IPS-NIHi7 (cell line): ENCODE measurements around the gene SYCP2L.
"Not testable (repeated sequence)": the region's sequence is repeated elsewhere in the genome, so short reads cannot be mapped to it uniquely, and the experiment has no call there.

Experiments
- DNase-seq: peaks from one replicate; pipeline ENCODE4 v3.0.0; 2012; ENCODE audit warnings: mixed read lengths; ENCODE audit errors: extremely low spot score

SYCP2L gene

DNA sequence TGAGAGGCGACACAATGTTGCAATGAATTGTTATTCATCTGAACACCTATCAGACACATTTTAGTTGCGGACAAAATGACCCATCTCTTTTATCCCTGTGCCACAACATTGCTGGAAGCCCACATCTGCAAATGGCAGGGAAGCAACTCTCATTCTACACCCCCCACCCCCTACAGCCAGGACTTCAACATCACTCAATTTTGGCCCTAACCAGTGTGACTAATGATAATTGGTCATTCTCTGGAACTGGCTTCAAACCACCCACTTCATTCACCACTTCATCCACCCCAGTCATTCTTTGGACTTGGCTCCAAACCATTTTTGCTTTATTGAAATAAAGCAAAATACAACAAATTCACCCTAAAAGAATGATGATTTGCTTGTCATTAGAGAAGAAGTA lies 6.5 kb upstream of the SYCP2L start:
- no peak for DNase-seq

DNA sequence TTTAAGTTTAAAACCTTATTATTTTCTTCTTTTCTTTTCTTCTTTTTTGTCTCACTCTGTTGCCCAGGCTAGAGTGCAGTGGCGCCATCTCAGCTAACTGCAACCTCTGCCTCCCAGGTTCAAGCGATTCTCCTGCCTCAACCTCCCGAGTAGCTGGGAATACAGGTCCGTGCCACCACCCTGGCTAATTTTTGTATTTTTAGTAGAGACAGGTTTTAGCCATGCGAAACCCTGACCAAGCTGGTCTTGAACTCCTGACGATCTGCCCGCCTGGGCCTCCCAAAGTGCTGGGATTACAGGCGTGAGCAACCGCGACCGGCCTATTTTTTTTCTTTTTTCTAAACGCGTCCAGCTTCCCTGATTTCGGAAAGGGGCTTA lies 4.6 kb upstream of the SYCP2L start:
- DNase-seq: not testable (repeated sequence)

DNA sequence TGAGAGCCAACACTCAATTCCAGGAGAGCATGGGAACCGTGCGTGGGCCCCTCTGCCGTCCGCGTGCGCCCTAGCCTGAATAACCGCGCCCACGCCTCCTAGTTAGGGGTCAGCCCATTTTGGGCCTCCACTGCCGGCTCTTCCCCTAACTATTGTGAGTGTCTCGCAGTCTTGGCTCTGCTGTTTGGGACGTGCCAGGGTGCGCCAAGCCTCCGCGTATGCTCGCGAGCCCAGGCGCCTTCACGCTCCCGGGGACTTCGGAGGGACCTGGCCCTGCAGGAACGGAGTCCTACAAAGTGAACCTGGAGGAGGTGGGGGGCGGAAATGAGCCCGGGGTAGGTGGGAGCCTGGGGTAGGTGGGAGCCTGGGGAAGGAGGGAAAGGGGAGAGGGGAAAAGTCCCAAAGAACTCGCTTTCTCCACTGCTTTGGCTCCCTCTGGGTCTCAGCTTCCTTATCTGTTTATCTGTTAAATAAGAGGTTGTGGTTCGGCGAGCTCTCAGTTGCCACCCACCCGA lies 4.1 kb upstream of the SYCP2L start:
- peak; percentile 38 for DNase-seq

DNA sequence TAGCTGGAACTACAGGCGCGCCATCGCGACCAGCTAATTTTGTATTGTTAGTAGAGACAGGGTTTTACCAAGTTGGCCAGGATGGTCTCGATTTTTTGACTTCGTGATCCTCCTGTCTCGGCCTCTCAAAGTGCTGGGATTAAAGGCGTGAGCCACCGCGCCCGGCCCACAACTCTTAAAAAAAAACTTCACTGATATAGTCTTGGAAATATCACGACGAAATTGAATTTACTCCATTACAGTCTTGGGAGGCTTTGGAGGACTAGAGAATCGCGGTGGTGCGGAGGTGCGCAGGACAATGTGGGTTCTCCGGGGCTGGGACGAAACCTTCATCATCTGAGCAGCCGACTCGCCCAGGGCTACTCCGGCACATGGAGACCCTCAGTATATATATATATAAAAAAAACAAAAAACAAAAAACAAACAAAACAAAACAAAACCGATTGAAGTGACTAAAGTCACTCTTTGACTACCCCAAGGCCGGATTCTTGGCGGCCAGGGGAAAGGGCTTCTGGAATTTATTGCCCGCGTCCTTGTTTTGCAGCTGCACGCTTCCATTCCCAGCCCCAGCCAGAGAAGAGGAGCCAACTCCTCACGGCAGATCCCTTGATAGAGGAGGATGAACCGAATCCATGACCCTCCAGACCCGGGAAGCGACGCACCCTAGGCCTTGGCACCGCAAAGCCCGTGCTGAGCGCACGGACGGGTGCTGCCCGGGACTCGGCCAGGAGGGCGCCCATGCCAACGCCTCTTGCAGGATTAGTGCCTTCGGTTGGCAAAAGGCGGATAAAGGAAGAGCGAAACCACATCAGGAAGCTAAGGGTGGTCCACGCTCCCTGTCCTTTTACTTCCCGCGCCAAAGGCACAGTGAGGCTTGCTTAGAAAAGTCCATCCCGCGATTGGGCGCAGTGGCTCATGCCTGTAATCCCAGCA lies 3.3 kb upstream of the SYCP2L start:
- DNase-seq: no peak

DNA sequence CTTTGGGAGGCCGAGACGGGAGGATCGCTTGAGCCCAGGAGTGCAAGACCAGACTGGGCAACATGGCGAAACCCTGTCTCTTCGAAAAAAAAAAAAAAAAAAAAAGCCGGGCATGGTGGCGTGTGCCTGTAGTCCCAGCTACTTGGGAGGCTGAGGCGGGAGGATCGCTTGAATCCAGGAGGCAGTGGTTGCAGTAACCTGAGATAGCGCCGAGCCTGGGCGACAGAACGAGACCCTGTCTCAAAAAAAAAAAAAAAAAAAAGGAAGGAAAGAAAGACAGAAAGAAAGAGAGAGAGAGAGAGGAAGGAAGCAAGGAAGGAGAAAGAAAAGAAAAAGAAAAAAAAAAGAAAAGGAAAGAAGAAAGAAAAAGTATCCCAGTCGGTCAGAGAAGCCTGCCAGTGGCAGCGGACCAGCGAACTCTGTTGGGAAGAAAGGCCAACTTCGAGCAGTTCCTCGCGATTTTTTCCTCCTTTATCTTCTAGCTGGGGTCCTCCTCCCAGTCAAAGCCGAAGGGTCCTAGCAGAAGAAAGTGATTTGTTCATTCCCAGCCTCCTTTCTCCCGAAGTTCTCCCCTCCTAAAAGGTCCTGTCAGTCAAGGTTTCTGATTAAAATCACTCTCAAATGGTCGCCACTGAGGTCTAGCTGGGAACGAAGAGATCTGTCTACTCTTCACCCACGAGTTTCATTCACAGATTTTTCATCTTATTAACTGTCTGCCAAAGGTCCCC lies 2.4 kb upstream of the SYCP2L start:
- DNase-seq: no peak

DNA sequence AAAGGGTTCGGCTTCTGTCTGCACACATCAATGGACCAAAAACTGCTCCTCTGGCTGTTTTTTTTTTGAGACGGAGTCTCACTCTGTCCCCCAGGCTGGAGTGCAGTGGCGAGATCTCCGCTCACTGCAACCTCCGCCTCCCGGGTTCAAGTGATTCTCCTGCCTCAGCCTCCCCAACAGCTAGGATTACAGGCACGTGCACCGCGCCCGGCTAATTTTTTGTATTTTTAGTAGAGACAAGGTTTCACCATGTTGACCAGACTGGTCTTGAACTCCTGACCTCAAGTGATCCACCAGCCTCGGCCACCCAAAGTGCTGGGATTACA lies 524 bp upstream of the SYCP2L start:
- not testable (repeated sequence) for DNase-seq

DNA sequence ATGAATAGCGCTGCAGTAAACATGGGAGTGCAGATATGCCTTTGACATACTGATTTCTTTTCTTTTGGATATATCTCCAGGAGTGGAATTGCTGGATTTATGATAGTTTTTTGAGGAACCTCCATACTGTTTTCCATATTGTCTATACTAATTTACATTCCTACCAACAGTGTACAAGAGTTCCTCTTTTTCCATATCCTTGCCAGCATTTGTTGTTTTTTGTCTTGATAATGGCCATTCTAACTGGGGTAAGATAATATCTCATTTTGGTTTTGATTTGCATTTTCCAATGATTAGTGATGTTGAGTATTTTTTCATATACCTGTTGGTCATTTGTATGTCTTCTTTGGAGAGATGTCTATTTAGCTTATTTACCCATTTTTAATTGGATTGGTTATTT lies 3.3 kb downstream of the SYCP2L start:
- no peak for DNase-seq

DNA sequence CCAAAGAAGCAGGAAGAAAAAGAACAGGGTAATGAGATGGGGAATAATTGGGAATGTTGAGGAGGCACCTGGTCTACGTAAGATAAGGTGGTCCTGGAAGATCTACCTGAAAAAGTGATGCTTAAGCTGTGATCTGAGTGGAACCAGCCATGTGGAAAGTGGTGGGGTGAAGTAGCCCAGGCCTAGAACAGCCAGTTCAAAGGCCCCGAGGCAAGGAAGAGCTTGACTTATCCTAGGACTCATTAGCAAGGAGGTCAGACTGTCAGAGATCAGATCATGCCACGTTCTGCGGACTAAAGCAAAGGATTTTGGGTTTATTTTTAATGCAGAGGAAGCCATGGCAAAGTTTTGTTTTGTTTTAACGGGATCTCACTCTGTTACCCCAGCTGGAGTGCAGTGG lies 5.1 kb downstream of the SYCP2L start:
- DNase-seq: no peak

DNA sequence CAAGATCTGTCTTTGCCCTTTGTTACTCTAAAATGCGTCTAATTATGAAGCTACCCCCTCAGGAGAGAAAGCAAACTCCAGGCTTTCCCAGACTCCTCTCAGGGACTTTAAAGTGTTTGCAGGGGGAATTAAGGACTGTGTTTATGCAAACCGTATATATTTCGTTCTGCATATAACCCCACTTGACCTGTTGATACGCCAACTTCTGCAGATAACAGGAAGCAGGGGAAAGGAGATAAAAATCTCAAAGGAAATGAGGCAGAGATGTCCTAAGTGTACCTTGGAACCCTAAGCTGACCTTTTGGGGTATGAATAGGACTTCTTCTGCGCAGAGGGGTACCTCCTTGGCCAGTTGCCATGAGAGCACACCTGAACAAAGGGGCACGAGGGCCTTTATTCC lies 8.1 kb downstream of the SYCP2L start:
- DNase-seq: no peak

DNA sequence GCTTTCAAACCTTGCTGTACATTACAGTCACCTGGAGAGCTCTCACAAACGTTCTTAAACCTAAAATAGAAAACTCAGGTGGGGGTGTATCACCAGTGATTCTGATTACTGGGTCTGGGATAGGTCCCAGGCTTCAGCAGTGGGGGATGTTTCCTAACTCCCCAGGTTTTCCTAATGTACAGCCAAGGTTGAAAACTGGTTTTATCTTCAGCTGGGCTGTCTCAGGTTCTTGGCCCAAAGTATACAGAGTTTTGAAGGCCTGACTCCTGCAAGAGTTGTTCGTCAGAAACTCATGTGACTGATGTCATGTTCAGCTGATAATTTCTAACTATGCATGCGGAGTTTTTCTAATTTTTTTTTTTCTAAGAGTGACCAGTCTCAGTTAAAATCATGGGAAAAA lies 9.8 kb downstream of the SYCP2L start:
- no peak for DNase-seq

DNA sequence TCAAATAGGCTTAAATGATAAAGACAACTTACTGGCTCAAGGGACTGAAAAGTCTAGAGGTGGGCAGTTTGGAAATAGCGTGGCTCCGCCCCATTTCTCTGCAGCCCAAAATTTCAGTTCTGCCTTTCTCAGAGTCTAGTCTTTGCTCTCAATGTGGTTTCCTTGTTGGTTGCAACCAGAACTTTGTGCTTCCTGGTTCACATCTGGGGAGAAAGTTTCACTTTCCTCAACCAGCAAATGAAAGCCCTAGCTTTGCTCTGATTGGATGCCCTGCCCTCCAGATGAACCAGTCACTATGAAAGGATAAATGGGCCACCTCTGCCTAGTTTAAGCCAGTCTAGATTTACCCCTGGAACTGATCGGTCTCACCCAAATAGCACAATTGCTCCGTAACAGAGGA lies 14.9 kb downstream of the SYCP2L start:
- no peak for DNase-seq

DNA sequence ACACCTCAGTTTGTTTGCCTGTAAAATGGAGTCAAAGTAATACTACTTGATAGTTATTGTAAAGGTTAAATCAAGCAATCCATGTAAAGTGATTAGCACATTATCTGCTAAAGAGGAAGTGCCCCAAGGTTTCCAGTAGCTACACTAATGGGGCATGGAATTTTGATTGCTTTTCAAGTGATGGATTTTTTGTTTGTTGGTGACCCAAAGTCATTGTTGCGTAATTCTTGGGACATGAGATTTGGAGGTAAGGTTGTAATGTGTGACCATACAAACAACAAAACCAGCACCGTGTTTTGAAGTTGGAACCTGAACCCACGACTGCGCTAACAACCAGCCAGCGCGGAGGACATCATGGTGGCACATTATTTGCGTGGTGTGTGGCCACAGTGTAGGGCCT lies 17.2 kb downstream of the SYCP2L start:
- DNase-seq: no peak

DNA sequence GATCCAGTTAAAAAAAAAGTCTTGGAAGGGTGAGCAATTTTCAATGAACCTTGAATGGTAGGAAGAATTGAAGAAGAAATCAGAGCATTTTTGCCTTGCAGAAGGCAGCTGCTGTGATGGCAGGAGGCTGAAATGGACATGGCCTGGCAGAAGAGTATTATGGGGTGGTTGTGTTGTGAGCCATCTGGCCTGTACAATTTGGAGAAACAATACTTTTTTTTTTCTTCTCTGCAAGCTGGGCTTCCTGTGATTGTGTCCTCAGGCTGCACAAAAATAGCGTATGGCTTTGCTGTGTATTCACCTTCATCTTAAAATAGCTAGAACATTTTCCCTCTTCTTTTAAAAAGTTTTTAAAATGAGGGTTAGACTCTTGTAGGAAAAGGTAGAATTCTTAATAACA lies 21.4 kb downstream of the SYCP2L start:
- no peak for DNase-seq

DNA sequence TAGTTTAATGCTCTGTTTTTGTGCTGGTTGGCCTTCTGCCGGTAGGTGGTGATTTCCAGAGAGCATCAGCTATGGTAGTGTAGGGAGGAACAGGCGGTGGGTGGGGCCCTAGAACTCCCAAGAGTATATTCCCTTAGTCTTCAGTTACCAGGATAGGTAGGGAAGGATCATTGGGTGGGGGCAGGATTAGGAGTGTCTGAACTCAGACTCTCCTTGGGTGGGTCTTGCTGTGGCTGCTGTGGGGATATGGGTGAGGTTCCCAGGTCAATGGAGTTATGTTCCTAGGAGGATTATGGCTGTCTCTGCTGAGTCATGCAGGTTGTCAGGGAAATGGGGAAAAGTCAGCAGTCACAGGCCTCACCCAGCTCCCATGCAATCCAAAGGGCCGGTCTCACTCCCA lies 32.7 kb downstream of the SYCP2L start:
- not testable (repeated sequence) for DNase-seq

DNA sequence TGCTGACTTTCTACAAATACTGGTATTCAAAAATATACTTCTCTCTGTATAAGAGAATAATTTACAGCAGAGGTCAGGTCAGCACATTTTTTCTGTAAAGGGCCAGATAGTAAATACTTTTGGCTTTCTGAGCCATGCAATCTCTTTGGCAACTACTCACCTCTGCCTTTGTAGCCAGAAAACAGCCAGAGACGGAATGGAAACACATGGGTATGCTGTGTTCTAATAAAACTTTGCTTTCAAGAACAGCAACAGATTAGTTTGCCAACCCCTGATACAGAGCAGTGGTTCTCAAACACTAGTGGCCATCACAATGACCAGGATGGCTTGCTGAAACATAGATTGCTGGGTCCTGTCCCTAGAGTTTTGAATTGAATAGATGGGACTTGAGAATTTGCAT lies 46.3 kb downstream of the SYCP2L start:
- no peak for DNase-seq

DNA sequence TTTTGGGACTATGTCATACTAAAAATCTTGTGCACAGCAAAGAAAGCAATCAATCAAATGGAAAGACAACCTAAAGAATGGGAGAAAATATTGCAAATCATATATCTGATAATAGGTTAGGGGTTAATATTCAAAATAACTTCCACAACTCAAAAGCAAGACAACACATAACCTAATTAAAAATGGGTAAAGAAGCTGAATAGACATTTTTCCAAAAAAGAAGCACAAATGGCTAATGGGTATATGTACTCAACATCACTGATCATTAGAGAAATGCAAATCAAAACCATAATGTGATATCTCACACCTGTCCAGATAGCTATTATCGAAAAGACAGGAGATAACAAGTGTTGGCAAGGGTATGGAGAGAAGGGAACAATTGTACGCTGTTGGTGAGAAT lies 53.0 kb downstream of the SYCP2L start:
- no peak for DNase-seq

DNA sequence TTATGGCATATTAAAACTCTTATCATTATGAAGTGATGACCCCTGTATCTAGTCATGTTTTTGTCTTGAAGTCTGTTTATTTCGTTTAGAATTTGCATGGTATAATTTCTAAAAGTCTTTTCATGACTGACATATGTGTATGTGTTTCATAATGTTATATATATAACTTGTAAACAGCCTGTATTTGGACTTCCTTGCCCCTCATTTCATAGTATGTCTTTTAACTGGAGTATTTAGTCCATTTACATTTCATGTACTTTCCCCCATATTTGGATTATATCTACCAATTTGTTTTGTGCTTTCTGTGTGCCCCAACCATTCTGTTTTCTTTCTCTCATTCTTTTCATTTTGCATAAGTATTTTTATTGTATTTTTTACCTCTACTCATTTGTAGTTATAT lies 59.0 kb downstream of the SYCP2L start:
- no peak for DNase-seq

DNA sequence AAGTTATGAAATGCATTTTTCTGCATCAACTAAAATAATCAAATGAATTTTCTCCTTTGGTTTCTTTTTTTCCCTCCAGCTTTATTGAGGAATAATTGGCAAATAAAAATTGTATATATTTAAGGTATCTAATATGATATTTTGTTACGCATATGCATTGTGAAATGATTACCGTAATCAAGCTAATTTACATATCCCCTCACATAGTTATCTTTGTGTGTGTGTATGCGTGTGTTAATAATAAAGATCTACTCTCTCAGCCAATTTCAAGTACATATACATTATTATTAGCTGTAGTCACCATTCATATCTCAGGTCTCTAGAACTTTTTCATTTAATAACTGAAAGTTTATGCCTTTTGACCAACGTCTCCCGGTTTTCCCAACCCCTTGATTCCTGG lies 61.1 kb downstream of the SYCP2L start:
- no peak for DNase-seq

DNA sequence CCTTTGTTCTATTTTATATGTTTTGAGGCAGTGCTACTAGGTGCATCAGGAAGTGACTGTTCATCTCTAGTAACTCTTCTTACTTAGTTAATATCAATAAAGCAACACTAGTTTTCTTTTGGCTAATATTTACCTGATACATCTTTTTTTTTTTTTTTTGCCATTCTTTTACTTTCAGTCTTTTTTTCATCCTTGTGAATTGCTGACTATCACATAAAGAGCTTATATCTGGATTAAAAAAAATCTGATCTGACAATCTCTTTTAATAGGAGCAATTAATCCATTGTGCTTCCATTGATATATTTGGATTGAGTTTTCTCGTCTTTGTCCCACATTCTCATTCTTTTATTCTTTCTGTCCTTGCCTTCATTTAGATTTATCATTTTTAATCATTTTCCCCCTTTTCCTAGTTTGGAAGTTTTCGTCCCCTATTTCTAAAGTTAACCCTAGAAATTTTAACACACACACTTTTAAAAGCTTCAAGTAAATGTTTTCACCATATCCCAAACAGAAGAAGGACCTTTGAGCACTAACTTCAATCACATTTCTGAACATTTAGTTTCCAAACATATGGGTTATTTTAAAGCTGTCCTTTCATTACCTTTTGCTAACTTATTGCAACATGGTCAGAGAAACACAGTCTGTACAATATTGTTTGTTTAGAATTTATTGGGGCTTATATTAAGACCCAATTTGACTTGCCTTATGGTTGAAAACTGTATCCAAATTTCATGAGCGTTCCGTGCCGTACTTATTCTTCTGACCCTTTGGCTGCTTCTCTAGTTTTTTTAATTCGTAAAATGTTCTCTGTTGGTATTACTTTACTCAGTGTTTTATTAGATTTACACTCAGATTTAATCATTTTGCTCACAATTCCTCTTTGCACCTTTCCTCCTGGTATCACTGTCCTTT lies 63.0 kb downstream of the SYCP2L start:
- DNase-seq: no peak

DNA sequence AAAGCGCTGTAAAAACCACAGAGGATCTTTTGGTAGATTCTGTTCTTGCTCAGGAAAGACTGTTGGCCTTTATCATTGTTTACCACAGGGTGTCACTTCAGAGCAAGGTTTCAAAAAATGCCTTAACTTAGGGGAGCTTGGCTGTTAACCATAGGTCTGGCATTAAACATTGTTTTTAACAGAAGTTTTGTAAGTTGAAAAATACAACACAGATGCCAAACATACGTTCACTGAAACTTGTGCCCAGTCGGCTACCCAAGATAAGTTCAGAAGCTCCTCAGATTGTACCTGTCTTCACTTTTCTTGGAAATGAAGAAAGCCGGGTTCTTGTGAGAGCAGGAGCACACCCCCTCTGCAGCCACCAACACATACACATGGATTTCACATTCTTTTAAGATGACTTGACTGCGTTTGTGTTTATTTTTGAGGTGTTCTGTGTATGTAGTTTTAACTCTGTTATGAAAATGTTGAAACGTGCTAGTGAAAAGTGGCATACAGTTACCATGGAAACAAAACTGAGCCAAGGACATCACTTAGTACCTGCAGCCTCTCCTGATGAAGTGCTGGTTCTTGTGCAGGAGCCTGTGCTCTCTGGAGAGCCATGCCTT lies 64.9 kb downstream of the SYCP2L start:
- peak; percentile 57 for DNase-seq

DNA sequence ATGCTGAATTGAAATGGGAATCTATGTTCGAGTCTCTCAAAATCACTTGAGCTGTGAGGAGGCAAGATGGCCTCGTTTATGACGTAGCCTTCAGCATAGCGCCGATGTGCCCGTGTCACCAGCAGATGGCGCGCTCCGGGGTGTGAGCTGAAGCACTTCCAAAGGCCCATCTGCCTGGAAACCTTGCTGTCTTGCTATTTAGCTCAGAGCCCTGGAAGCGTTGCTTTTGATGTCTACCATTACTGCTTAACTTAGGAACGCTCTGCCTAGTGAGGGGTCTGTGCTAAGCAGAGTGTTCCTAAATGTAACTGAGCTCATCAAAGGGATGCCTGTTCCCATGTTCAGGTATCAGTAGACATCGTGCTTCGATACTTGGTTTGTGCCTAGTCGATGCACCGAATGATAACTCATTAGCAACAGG lies 67.7 kb downstream of the SYCP2L start:
- peak; percentile 88 for DNase-seq

DNA sequence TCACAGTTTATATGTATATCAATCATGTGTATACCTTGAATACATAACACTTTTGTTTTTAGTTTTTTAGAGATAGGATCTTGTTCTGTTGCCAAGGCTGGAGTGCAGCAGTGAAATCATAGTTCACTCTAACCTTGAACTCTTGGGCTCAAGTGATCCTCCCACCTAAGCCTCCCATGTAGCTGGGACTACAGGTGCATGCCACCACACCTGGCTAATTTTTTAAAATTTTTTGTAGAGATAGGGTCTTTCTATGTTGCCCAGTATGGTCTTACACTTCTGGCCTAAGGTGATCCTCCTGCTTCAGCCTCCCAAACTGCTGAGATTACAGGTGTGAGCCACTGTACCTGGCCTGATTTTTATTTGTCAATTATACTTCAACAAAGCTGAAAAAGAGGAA lies 69.9 kb downstream of the SYCP2L start:
- no peak for DNase-seq
